HG03460 (cell line): Measurements from ENCODE around the gene COG5.

Experiments used
- ATAC-seq: cut with Tn5 transposase; IDR thresholded peaks from one replicate; pipeline ENCODE4 v1.9.1; 2021; ENCODE audit not compliant: unreplicated experiment

Gene COG5

DNA sequence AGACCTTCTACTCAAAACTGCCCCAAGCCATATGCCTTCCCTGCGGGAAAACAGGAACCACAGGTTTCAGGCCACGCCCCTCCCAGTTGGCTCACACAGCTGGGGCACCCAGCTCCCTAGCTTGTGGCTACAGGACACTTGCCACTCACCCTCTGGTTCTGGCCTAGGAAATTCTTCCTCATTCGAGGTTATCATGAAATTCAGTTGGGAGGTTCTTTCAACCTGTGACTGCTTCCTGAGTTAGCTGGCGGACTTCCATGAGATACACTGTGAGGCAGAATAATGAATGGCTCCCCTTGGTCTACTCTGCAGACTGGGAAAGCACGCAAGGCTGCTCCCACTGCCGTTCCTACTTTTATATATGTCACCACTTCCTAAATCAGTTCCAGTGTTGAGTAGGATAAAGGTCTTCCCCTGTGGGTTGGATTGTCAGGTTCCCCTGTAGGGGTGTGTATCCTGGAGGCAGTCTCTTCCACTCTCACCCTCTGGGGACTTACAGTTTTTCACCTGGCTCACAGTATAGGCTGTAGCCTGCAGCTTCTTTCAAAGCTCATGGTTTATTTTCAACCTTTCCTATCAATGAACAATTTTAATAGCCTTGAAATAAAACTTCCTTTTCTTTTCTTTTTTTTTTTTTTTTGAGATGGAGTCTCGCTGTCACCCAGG lies 56.9 kb downstream of the COG5 start:
- no peak for ATAC-seq

DNA sequence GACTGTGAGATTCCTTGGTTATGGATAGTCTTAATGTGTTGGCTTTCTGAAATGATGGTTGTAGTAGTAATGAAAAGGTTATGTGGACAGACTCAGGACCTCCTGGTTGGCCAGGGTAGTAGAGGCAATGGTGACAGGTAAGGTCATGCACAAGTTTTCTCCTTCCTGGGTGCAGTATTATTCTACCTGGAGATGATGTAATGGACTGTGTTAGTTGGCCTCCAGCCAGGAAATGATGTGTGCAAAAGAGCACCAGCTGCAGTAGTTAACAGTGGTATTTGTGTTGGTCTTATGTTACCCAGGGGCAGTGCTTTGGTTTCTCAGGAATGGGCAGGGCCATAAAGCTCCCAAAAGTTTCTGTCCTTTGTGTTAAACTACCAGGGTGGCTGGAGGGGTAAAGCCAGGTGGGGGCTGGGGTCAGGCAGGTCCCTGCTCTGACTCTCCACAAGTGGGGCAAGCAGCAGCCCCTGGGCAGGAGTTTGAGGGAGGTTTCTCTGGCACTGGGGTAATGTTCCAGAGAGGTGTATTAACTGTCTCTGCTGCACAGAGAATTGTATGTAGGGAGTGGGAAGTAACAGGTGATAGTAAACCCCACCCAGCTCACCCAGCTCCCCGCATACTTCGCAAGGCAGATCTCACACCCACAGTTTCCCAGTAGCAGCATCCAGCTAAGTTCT lies 57.6 kb downstream of the COG5 start:
- ATAC-seq, result no peak

DNA sequence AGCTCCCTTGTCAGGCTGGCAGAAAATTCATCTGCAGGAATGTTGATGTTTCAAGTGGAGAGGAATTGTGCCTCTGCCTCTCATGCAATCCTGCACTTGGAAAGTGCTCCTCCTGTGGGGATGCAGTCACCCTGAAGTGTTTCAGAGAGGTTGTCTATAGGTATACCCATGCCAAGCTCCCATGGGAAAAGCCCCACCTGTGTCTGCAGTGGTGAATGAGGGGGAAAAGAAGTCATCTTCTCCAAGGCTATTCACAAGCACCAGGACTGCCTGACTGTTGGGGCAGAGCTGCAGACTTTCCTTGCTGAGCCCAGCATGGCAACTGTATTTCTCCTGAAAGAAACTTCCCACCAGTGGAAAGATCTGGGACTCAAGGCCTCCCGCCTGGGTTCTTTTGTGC lies 58.4 kb downstream of the COG5 start:
- no peak for ATAC-seq

GRCh38 chr7:107503687-107504086 lies 60.0 kb downstream of the COG5 start:
- ATAC-seq, result no peak

GRCh38 chr7:107502797-107503196 lies 60.9 kb downstream of the COG5 start:
- ATAC-seq, result no peak

GRCh38 chr7:107502154-107502553 lies 61.6 kb downstream of the COG5 start:
- ATAC-seq, result no peak

DNA sequence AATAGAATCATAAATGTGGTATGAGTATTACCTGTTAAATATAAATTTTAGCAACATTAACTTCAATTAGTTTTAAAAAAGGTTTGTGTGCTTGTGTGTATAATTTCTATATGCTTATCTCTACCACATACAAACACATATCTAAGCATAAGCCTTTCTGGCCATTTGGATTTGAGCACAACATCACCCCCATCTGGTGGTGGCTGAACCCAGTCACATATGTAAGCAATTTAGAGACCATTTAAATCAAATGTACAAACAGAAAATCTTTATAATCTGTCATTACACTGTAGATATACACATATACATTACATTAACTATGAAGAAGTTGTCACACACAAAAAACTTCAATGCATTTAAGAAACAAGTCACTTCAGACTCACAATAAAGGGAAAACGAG lies 62.1 kb downstream of the COG5 start:
- ATAC-seq, result no peak

DNA sequence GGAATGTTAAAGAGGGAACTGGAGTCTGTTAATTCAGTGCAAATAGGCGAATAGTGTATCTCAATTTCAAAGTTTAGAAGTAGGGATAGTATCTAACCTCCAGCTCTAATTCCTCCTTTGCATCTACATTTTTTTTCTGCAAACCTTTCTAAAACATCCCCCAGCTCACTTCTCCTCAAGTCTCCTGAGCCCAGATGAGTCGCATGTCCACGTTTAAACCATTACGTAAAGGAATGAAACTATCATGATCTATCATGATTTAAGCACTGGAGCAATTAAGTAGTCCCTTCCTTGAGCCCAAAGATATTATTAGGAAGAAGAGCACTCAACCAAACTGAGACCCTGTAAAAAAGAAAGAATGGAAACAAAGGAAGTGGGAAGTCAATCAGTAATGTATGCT lies 64.0 kb downstream of the COG5 start:
- ATAC-seq, result no peak

DNA sequence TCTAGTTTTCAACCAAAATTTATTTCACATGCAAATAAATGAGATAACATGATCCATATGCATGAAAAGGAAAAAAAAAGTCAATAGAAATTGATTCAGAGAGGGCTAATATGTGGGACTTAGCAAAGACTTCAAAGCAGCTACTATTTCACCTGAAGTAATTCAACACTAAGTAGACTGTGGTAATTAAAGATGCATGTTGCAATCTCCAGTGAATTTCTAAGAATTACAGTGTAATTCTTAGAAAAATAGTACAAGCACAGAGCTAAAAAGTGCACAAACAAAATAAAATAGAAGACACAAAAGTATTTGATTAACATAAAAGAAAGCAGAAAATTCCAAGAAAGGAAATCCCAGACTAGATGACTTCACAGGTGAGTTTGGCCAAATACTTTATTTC lies 68.2 kb downstream of the COG5 start:
- no peak for ATAC-seq

- ATAC-seq, result no peak
Observed at GRCh38 chr7:107494884-107495283, 68.8 kb downstream of the COG5 start.

- ATAC-seq, result no peak
Observed at GRCh38 chr7:107494315-107494751, 69.4 kb downstream of the COG5 start.

DNA sequence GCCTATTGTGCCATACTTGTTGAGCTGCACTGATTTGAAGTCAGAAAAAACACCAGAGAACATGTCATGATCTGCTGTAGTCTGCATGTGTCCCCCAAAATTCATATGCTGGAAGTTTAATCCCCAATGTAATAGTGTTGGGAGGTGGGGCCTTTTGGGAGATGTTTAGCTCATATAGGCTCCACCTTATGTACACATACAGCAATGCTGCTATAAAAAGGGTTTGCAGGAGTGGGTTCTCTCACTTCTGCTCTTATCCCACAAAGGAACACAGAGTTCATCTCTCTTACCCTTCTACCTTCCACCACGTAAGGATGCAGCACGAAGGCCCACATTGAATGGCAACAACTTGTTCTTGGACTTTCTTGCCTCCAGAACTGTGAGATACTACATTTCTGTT lies 70.8 kb downstream of the COG5 start:
- no peak for ATAC-seq

- no peak for ATAC-seq
Observed at GRCh38 chr7:107486041-107486440, 77.7 kb downstream of the COG5 start.

DNA sequence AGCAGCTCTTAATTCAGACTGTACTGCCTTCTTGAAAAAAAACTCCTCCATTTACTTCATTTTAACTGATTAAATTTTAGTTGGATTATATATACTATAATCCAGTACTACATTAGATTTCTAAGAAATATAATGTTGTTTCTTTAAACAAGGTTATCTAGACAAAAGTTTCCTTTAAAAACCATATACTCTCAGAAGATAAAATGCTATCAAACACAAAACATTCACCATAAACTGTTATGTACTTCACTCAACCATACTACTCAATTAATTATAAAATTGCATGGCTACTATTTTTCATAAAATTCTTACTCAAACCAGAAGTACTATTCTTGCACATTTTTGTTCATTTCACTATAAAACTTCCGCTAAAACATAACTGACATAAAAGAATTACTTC lies 81.1 kb downstream of the COG5 start:
- no peak for ATAC-seq

DNA sequence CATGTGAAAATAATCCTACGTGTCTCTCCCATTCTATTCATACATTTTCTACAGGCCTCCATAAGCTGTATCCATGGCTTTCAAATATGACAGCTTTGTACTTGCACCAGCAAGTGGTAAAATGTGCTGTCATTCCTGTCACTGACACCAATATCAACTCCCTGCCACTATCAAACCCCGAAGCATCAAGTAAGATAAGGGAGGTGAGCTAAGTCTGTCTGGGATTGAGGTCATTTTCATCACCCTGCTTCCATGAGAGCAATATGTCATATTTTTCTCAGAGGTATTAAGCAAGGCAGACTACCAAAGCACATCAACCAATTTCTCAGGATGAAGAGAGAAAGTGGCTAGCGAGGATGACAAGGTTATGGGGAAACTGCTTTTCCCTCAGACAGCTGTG lies 82.8 kb downstream of the COG5 start:
- ATAC-seq, result no peak

- no peak for ATAC-seq
Observed at GRCh38 chr7:107479303-107479702, 84.4 kb downstream of the COG5 start.

DNA sequence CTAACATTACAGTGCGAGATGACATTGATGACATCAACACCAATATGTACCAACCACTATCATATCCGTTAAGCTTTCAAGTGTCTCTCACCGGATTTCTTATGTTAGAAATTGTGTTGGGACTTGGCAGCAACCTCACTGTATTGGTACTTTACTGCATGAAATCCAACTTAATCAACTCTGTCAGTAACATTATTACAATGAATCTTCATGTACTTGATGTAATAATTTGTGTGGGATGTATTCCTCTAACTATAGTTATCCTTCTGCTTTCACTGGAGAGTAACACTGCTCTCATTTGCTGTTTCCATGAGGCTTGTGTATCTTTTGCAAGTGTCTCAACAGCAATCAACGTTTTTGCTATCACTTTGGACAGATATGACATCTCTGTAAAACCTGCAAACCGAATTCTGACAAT lies 89.6 kb downstream of the COG5 start:
- no peak for ATAC-seq

GRCh38 chr7:107472116-107472515 lies 91.6 kb downstream of the COG5 start:
- no peak for ATAC-seq

DNA sequence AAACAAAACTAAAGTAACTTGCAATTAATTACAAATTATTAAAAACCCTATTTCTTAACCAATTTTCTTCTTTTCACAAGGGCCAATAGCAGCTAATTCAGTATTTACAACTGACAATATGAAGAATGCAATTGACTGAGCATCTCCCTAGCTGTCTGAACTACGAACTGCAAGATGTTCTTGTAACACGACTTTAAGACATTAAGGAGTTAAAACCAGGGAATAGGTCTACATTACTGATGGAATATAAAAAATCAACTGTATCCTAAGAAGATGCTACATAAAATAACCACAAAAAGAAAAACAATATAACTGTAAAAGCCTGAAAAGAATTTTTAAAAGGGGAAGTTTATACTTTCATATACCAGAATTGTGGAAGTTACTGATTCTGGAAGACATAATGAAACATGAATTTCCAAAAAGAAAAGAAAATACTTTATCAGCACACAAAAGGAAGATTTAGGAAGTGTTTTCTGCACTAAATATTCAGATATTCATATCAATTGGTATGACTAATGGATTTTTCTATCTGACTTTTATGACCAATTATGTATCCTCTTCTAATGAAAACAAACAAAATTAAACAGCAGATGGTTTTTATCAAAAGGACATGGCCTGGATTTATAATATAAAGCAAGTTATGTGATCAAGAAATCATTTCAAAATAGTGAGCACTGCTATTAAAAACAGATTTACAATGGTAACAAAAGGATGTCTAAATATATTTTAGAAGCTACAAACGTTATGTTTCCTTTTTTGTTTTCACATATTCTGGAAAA lies 92.2 kb downstream of the COG5 start:
- ATAC-seq, result no peak

DNA sequence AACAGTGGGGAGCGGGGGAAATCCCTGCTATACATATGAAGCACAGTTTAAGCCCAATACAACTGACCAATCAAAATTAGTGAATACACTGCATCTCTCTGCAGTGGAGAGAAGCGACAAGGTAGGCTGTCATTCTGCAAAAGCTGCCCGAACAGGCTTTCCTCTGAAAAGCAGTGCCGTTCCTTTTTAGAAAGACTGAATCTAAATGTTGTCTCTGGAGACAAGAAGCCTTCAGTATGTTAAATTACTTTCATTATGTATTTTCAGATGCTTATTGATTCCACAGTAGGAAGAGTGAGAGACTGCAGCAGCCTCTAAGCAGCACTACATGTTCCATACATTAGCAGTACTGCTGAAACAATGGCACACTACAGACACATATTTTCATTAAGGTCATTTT lies 93.8 kb downstream of the COG5 start, which contains the start of gene GPR22:
TSS of gene GPR22 (plus strand) at position 129 of the 400 bp plus-strand sequence. CDS start 4,004 bp downstream, outside the sequence.
- ATAC-seq, result no peak

DNA sequence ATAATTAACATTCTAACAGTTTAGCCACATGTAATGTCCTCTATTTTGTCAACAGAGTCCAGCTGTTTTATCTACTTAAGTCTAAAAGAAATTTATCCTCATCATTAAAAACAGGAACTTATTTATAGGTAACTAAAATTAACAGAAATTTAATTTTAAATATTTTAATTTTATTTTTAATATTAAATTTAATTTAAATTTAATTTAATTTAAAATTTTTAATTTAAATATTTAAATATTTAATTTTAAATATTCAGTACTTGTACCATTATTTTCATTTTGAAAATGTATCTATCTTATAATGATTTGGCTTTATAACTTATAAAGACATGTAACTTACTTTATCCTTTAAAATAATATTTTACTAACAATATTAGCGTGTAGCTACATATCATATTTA lies 94.9 kb downstream of the COG5 start:
- no peak for ATAC-seq

GRCh38 chr7:107467972-107468371 lies 95.7 kb downstream of the COG5 start:
- no peak for ATAC-seq
